Kidney tubule cell (primary cell): ENCODE data around the gene NDC80.
A peak's percentile ranks its signal among the peaks of the same experiment; 100 is the strongest.
"Not testable (repeated sequence)": the region's sequence is repeated elsewhere in the genome, so short reads cannot be mapped to it uniquely, and the experiment has no call there.

Source experiments
- DNase-seq: peaks from one replicate; pipeline ENCODE4 v3.0.0-alpha.2; 2018; ENCODE audit warnings: low spot score

The NDC80 gene

DNA sequence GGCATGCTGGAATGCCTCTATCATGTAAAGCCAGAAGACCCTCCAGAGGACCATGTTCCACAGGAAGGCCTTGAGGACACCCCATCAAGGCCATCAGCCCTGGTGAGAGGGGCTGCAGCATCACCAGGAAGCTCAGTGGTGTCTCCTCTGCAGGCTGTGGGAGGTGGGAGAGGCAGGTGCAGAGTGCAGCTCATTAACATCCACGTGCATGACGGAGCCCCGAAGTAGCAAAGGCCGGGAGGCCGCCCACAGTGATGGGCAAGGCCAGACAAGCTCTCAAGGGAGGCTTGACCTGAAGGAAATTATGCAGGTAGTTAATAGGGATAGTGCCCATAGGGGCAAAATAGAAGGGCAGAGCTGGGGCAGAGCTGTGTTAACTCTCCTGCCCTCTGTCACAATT is 53.9 kb downstream of the NDC80 start:
- no peak for DNase-seq

DNA sequence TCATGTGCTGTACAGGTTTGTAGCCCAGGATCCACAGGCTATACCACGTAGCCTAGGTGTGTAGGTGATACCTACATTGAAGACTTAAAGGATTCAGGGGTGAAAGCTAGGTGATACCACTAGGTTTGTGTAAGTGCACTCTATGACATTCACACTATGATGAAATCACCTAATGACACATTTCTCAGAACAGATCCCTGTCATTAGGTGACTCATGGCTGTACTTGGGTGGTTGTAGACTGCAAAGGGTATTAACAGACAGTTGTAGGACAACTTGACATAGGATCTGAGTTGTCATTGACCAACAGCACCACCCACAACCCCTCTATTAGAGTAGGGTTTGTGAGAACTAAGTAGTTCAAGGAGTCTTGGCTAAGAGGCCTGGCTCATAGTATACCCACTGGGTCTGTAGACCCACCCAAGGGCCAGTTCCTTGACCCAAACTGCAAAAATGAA is 56.5 kb downstream of the NDC80 start:
- DNase-seq: peak; percentile 75

DNA sequence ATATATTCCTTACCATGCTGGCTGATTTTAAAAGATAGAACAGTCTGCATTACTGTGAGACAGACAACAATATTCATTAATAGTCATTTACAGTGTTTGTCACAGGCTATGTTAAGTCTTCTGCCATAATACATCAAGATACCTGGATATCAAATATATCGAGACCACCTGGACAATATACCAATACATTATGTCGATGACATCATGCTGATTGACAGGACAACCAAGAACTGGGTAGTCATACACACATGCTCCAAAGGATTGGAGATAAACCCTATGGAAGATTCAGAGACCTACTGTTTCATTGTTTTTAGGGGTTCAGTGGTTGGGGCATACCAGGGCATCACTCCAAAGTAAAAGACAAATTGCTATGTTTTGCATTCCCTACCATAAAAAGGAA is 57.6 kb downstream of the NDC80 start:
- DNase-seq: no peak

DNA sequence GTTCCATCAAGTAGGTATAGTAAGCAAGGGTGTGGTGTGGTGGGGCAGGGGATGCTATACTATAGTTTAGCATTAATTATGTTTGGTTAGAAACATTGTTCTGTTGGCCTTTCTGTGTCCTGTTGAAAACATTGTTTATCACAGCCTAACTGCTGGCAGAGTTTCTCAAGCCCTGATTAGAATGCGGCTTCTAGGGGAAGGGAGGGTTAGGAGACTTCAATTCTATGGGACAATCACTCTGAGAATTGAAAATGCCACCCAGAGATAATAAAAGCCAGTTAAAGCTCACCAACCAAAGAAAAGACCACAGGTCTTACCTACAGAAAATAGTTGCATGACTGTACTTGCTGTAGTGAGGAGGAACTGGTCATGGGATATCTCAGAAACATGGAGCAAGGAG is 64.2 kb downstream of the NDC80 start:
- no peak for DNase-seq

DNA sequence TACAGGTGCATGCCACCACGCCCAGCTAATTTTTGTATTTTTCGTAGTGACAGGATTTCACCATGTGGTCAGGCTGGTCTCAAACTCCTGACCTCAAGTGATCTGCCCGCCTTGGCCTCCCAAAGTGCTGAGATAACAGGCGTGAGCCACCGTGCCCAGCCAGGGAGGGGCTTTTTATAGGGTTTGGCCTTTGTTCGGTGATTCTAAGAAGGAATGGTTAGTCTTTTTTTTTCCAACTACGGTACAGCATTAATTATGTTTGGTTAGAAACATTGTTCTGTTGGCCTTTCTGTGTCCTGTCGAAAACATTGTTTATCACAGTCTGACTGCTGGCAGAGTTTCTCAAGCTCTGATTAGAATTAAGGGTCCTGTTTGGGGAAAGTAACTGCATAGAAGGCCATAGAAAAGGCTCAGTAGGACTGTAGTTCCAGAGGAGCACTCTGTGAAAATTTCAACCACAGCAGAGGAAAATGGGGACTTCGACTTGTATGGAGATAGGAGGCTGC is 64.8 kb downstream of the NDC80 start:
- DNase-seq: no peak

DNA sequence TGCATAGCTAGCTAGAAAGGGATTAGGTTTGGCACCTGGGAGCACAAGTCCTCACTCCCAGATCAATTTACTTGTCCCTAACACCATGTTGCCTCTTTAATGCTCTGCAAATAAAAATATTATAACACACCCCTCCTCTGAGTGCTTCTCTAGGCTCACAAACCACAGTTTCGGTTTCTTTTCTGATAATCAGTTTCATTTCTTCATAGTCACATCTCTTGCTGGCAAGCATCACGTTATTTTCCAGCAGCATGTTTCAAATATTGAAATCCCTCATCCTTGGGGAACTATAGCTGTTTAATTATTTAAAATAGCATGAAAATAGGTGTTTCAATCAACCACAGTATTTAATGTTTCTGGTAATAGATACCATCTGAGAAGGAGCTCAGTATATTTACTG is 70.3 kb downstream of the NDC80 start:
- no peak for DNase-seq

DNA sequence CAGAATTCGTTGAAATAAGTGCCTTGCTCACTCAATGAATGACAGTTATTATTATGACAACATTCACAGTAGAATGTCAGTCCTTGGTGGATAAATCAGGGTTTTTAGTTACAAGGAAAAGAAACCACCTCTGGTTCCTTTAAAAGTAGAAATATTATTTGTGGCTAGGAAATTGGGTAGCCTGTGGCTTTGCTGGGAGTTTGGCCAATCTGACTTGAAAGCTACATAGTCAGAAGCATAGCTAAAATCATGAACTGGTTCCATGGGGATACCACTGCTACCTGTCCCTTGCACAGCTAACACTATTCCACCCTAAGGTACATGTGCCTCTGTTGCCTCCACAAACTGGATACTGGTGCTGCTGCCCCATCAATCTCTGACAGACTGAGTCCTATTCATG is 71.4 kb downstream of the NDC80 start:
- DNase-seq: no peak

DNA sequence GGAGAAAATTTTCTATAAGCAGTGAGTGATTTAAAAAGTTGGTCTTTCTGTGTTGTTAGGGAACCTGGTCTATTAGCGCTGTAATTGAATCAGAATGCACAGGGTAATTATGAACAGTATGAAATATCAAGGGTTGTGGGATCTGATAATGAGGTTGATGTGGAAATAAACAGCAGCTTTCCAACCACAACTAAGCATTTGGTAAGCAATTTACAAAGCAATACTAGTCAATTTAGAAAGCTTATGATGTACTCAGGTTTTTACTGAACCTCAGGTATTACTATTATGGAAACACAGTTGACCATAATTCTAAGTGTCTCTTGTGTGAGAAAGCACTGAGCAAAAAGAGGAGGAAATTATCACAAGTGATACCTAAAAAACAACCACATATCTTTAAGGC is 73.2 kb downstream of the NDC80 start:
- no peak for DNase-seq

DNA sequence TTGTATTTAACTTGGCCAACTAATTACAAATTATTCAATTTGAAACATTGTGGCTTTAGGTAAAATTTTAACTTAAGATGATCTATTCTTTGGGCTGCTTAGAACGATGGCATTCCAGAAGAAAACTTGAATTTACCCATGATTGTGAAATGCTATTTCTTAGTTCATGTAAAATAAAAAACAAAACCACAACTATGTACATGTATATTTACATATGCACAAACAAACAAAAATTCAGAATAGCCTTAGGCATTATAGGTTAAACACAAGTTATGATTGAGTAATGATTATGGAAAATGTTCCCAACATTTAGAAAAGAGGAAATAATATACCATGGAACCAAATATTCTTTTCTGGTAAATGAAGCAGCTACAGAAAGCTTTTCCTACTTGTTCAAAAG is 80.6 kb downstream of the NDC80 start:
- DNase-seq: no peak

DNA sequence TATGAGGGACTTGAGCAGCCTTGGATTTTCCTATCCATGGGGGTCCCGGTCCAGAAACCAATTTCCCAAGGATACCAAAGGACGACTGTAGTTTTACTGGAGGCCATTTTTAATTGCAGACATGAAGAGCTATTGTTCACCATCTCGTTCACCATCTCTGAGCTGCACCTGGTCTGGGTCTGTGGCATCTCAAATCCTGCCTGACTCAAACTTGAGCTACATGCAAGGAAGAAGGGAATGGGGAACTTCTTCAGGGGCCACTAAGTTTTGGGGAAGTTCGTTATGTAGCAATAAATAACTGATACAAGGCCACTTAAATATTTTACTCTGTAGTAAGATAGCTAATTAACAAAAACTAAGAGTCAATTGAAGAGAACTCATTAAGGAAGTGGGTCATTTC is 82.1 kb downstream of the NDC80 start:
- no peak for DNase-seq

DNA sequence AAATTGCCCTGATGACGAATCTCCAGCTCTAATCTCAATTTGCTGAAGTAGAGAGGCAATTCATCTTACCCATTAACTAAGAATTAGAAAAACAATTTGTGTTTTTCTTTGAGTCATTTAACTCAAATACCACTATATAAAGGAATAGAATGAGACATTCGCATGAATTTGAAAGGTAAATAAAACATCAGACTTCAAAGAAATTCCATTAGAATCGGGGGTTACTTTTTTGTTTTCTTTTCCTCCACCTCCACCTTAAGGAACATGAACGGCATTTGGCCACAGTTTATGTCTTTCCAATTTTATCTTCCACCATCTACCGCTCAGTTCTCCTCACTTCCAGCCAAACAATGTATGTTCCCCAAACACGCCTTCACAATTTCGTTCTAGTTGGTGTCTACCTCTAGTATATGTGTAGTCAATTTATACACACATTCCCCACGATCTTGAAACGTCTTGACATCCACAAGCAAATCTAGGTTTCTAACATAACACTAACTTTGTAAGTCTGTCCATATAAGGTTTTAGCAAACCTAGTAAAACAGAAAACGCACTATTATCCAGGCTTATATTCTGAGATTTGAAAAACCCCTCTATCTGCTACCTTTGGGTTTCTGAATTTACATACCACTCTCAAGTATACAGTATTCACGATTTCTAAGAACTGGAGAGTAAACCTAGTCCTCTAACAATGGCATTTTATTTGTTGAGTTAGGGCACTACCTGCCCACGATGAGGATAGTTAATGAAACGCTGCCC is 83.0 kb downstream of the NDC80 start:
- no peak for DNase-seq

DNA sequence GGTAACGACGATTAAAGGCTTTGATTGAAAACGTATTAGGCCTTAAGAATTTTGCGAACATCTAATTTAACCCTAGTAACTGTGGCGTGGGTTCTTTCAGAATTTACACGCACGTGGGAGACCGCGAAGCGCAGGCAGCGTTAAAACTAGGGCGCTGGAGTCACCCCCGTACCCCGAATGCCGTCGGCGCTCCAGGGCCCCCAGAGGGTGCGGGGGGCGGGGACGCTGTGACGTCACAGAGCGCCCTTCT is 83.5 kb downstream of the NDC80 start:
- no peak for DNase-seq

DNA sequence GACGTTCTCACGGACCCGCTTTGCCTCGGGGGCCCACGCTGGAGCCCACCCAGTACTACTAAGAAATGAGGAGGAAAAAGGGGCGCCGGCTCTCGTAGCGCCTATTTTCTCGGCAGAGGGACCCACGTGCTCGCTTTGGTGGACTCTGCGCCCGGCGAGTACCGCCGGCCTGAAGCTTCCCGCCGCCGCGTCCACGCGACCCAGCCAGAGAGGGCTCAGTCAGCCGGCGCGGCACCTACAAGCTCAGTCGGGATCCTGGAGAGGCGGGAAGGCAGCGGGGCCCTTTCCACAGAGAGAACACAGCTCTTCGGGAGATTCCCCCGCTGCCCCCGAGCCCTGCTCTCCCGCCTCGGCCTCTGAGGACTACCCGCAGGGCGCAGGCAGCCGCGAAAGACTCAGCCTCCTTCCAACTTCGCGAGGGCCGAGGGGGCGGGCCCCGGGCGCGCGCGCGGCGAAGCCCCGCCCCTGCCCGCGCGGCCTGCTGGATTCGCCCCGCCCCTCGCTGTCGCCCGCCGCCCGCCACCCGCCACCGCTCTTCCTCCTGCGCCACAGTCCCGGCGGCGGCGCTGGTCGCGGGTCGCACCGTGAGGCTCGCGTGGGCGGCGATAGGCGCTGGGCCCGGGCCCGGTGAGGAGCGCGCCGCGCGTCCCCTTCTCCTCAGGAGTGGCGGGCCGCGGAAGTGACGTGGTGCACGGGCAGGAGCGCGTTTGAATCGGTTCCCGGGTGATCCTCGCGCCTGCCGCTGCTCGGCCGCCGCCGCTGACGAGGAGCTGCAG is 84.0 kb downstream of the NDC80 start, which contains the start of gene SMCHD1:
TSS of gene SMCHD1 (plus strand) at position 549 of the 776 bp plus-strand sequence. CDS start 350 bp downstream, outside the sequence.
- peak; percentile 87 for DNase-seq

DNA sequence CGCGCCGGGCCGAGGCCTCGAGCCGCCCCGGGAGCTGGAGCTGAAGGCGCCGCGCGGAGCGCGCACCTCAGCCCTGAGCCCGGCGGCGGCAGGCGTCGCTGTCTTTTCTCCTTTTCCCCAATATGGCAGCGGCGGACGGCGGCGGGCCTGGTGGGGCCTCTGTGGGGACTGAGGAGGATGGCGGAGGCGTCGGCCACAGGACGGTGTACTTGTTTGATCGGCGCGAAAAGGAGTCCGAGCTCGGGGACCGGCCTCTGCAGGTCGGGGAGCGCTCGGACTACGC is 84.5 kb downstream of the NDC80 start:
- no peak for DNase-seq

DNA sequence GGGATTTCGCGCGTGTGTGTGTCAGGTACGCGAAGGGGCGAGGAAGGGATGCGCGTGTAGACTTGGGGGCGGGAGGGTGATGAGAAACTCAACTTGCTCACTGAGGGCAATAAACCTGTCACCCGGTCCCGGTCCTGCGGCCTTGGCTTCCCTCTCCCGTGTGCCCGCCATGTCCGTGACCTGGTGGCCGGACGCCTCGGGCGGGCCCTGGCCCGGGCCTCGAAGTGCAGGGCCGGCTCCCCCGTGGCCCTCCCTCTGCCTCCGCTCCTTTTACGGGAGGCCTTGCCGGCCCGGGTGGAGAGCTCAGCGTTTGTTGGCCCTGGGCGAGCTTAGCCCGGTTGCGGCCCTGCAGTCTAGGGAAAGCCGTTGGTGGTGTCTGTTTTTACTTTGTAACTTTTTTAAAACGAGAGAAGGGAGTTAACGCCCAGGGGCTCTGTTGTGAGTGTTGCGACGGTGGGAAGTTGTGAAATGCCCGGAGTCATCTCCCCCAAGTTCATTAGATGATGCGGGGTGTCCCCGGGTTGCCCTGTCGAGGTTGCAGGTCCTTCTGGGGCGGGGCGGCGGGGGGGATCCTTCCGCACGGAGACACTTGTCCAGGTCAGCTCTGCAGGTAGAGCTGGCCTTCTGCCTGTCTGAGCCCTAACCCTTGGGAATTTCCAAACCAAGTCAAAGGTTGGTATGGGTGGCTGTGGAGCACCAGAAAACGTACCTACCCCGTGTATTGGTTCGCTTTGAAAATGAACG is 85.1 kb downstream of the NDC80 start:
- peak; percentile 43 for DNase-seq

DNA sequence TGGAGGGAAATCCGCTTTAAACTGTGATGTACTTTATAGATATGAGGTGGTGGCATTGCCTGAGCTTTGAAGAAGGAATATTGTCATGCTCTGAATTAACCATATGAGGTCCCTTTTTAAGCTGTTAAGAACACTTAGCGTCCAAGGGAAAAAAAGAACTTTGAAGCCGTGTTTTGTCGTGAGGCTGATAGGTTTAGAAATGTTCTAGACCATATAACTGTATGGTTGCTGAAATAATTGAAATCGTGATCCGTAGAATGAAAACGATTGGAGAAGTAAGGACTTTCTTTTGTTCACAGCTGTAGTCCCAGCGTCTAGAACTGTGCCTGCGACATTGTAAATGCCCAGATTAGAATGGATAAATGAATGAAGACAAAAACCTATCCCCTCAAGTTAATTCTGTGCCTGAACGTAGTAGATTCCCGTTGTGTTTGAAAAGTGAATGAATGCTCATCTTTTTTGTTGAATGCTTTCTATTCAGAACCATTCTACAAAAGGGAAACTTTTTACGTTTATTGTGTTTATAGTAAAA is 85.7 kb downstream of the NDC80 start:
- no peak for DNase-seq

DNA sequence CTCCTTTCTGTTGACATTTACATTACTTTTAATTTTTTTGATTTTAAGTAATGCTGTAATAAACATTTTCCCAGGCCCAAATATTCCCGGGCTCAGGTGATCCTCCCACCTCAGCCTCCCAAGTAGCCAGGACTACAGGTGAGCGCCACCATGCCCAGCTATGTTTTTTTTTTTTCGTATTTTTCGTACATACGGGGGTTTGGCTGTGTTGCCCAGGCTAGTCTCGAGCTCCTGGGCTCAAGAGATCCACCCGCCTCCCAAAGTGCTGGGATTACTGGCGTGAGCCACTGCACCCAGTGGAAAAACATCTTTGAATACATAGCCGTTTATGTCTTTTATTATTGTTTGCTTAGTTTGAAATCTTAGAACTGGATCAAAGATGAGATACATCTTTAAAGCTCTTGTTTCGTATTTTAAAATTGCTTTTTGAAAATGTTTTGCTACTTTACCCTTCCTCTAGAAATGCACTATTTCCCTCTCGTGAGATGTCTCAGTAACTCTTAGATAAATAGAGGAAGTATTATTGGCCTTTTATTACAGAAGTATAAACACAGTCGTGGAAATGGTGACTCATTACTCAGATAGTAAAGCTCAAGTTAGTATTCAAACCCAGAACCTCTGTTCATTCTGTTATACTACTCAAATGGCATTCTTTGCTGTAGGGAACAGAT is 86.6 kb downstream of the NDC80 start:
- DNase-seq: peak; percentile 54

DNA sequence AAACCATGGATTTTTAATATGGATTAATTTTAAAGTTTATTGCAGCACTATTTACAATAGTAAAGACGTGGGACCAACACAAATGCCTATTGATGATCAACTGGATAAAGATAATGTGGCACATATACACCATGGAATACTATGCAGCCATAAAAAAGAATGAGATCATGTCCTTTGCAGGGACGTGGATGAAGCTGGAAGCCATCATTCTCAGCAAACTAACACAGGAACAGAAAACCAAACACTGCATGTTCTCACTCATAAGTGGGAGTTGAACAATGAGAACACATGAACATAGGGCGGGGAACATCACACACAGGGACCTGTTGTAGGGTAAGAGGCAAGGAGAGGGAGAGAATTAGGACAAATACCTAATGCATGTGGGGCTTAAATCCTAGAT is 89.5 kb downstream of the NDC80 start:
- not testable (repeated sequence) for DNase-seq

DNA sequence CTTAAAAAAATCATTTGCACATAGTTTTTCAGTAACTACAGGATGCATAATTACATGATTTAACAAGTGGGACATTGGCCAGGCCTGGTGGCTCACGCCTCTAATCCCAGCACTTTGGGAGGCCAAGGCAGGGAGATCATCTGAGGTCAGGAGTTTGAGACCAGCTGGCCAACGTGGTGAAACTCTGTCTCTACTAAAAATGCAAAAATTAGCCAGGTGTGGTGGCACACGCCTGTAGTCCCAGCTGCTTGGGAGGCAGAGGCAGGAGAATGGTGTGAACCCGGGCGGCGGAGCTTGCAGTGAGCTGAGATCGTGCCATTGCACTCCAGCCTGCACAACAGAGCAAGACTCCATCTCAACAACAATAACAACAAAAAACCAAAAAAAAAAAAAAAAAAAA is 90.9 kb downstream of the NDC80 start:
- DNase-seq: not testable (repeated sequence)

DNA sequence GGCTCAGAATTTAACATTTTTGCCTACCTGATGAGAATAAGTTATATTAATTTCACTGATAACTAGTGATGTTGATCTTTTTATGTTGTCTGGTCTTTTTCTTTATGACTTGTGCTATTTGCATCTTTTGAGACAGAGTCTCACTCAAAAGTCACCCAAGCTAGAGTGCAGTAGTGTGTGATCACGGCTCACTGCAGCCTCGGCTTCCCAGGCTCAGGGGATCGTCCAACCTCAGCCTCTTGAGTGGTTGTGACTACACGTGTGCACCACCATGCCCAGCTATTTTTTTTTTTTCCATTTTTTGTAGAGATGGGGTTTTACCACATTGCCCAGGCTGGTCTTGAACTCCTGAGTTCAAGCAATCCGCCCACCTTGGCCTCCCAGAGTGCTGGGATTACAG is 91.6 kb downstream of the NDC80 start:
- DNase-seq: no peak
